ENCODE measurements around the gene CYP27C1.

DNA sequence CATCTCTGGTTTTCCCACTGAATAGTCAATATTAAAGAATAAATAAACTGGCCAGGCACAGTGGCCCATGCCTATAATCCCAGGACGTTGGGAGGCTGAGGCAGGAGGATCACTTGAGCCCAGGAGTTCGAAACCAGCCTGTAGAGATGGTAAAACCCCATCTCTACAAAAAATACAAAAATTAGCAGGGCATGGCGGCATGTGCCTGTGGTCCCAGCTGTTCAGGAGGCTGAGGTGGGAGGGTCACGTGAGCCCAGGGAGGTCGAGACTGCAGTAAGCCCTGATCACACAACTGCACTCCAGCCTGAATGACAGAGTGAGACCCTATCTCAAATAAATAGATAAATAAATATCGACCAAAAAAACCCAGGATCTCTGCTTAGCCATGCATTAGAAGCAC is 63.0 kb downstream of the CYP27C1 start:
- TF ChIP-seq EZH2 (IDR thresholded peaks at IDR 0.05; ENCODE audit: borderline replicate concordance, control insufficient read depth, low read depth, low read length) (no peak), RCOR1 (conservative IDR thresholded peaks at IDR 0.05; ENCODE audit: low read depth, low read length) (no peak), SUZ12 (IDR thresholded peaks at IDR 0.05; ENCODE audit: unreplicated experiment) (no peak)
- TF ChIP-seq, protein P1, sequence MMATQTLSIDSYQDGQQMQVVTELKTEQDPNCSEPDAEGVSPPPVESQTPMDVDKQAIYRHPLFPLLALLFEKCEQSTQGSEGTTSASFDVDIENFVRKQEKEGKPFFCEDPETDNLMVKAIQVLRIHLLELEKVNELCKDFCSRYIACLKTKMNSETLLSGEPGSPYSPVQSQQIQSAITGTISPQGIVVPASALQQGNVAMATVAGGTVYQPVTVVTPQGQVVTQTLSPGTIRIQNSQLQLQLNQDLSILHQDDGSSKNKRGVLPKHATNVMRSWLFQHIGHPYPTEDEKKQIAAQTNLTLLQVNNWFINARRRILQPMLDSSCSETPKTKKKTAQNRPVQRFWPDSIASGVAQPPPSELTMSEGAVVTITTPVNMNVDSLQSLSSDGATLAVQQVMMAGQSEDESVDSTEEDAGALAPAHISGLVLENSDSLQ (IDR thresholded peaks at IDR 0.05) = no peak
